Neural cell (in vitro differentiated cells): Measurements from ENCODE around the gene DDX41.
"Not testable (repeated sequence)": the region's sequence is repeated elsewhere in the genome, so short reads cannot be mapped to it uniquely, and the experiment has no call there.

ENCODE experiments used
- EP300 ChIP-seq: fragments of 450-650 bp; conservative IDR thresholded peaks from 2 replicates; pipeline ENCODE4 v1.6.1; 2014; ENCODE audit warnings: antibody characterized with exemption, mild to moderate bottlenecking, moderate library complexity; ENCODE audit not compliant: poor library complexity, severe bottlenecking
- POLR2AphosphoS5 ChIP-seq: IDR thresholded peaks from 2 replicates; pipeline ENCODE4 v1.6.1; 2012
- TF ChIP-seq, protein P1 (sequence below): fragments of 450-650 bp; IDR thresholded peaks from 2 replicates; pipeline ENCODE4 v1.5.1; 2014; ENCODE audit warnings: antibody characterized with exemption, mild to moderate bottlenecking, moderate library complexity; ENCODE audit not compliant: poor library complexity, severe bottlenecking
- TF ChIP-seq, protein P2 (sequence below): IDR thresholded peaks from 2 replicates; pipeline ENCODE4 v1.6.1; 2012; ENCODE audit warnings: borderline replicate concordance

DNA sequence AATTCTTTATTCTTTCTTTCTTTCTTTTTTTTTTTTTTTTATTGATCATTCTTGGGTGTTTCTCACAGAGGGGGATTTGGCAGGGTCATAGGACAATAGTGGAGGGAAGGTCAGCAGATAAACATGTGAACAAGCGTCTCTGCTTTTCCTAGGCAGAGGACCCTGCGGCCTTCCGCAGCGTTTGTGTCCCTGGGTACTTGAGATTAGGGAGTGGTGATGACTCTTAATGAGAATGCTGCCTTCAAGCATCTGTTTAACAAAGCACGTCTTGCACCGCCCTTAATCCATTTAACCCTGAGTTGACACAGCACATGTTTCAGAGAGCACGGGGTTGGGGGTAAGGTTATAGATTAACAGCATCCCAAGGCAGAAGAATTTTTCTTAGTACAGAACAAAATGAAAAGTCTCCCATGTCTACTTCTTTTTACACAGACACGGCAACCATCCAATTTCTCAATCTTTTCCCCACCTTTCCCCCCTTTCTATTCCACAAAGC, 42.7 kb upstream of the DDX41 start:
- TF ChIP-seq, protein P1, sequence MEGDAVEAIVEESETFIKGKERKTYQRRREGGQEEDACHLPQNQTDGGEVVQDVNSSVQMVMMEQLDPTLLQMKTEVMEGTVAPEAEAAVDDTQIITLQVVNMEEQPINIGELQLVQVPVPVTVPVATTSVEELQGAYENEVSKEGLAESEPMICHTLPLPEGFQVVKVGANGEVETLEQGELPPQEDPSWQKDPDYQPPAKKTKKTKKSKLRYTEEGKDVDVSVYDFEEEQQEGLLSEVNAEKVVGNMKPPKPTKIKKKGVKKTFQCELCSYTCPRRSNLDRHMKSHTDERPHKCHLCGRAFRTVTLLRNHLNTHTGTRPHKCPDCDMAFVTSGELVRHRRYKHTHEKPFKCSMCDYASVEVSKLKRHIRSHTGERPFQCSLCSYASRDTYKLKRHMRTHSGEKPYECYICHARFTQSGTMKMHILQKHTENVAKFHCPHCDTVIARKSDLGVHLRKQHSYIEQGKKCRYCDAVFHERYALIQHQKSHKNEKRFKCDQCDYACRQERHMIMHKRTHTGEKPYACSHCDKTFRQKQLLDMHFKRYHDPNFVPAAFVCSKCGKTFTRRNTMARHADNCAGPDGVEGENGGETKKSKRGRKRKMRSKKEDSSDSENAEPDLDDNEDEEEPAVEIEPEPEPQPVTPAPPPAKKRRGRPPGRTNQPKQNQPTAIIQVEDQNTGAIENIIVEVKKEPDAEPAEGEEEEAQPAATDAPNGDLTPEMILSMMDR: not testable (repeated sequence)
- not testable (repeated sequence) for TF ChIP-seq EP300, POLR2AphosphoS5
- TF ChIP-seq, protein P2, sequence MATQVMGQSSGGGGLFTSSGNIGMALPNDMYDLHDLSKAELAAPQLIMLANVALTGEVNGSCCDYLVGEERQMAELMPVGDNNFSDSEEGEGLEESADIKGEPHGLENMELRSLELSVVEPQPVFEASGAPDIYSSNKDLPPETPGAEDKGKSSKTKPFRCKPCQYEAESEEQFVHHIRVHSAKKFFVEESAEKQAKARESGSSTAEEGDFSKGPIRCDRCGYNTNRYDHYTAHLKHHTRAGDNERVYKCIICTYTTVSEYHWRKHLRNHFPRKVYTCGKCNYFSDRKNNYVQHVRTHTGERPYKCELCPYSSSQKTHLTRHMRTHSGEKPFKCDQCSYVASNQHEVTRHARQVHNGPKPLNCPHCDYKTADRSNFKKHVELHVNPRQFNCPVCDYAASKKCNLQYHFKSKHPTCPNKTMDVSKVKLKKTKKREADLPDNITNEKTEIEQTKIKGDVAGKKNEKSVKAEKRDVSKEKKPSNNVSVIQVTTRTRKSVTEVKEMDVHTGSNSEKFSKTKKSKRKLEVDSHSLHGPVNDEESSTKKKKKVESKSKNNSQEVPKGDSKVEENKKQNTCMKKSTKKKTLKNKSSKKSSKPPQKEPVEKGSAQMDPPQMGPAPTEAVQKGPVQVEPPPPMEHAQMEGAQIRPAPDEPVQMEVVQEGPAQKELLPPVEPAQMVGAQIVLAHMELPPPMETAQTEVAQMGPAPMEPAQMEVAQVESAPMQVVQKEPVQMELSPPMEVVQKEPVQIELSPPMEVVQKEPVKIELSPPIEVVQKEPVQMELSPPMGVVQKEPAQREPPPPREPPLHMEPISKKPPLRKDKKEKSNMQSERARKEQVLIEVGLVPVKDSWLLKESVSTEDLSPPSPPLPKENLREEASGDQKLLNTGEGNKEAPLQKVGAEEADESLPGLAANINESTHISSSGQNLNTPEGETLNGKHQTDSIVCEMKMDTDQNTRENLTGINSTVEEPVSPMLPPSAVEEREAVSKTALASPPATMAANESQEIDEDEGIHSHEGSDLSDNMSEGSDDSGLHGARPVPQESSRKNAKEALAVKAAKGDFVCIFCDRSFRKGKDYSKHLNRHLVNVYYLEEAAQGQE: not testable (repeated sequence)
